SW480 (cell line): Measurements from ENCODE around the gene KLHDC9.
"Not testable (repeated sequence)": the region's sequence is repeated elsewhere in the genome, so short reads cannot be mapped to it uniquely, and the experiment has no call there.

Experiments used
- DNase-seq: peaks from one replicate; pipeline ENCODE4 v3.0.0-alpha.2; 2016; ENCODE audit warnings: low spot score

The KLHDC9 gene

DNA sequence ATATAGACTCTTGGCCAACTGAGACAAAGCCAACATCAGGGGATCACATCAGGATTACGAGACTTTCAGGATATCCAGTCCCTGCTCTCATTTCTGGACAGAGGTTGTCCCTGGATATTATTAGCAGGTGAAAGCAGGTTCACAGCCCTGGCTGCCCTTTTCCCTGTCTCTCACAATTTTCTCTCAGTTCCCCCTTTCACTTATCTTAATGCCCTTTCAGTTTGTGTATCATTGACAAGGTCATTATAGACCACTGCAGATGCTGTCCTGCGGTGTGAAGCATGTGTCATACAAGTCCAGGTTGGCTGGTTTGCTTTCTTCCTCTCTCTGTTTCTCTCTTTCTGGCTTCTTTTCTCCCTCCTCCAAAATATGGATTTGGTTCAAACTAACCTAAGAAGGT is 2.1 kb upstream of the KLHDC9 start:
- DNase-seq: no peak

DNA sequence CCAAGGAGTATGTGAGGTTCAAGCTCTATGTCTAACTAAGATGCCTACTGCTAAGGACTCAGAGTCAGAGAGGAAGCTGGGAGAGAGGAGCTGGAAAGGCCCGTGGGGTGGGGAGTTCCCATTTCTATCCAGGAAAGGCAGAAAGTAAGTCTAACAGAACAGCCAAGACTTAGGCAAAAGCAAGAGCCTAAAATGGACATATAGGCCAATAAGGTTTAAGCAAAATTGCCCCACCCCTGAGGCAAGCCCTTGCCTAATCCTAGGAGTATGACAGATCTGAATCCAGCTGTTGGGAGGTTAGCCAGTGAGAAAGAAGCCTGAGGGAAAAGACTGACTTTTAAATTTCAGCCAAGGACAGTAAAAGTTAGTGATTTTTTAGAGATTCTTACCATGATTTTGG is 1.6 kb upstream of the KLHDC9 start:
- DNase-seq: no peak

DNA sequence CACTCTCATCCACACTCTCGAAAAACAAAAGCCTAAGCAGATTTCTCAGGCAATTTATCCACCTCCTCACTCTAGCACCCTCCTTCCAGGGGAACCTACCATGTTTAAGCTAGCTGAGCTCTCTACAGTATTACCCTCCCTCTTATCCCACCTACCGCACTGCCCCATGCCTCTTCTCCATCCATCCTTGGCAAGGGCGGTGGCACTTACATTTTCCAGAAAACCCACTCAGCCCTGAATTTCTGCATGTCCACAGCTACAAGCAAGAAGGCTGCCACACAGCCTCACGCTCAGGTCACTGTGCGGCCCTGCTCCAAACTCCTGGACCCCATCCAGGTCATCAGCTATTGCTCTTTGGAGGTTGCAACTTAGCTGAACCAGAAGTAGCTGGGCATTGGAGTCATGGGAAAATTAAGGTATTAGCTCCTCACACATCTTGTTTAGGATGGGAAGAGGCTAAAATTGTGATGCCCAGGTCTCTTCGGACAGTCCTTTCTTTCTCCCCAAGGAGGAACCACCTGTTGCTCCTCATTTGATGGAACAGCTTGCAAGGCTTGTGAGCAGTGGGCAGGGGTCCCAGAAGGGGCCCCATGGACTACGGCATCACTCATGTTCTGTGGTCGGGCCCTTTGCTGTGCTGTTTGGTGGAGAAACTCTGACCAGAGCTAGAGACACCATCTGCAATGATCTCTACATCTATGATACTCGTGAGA is 1.1 kb downstream of the KLHDC9 start:
- no peak for DNase-seq

DNA sequence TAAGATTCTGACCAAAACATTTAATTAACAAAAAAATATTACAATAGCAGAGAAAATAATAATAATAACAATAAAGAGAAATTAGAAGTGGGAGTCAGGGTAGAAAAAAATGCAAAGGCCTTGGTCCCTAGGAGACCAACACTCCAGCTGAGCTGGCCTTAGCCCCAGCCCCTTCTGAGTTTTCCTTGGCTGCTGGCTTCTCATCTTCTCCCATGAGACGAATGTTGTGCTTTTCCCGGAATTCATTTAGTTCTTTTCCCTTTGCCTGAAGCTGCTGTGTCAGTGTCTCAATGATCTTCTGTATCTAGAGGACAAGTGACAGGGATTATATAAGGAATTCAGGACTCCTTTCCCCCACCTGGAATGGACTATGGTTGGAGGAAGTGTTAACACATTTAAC is 2.4 kb downstream of the KLHDC9 start:
- DNase-seq: no peak

DNA sequence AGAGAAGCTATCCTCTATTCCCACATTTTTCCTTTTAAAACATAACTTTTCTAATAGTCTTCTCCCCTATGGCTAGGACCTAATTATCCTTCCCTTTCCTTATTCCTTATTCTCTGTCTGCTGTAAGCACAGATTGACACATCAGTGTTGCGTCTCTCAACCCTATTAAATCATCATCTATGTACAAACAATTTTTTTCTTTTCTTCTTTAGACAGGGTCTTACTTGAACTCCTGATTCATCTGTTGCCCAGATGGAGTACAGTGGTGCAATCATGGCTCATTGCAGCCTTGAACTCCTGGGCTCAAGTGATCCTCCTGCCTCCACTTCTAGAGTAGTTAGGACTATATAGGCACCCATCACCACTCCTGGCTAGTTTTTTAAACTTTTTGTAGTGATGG is 8.3 kb downstream of the KLHDC9 start:
- no peak for DNase-seq

DNA sequence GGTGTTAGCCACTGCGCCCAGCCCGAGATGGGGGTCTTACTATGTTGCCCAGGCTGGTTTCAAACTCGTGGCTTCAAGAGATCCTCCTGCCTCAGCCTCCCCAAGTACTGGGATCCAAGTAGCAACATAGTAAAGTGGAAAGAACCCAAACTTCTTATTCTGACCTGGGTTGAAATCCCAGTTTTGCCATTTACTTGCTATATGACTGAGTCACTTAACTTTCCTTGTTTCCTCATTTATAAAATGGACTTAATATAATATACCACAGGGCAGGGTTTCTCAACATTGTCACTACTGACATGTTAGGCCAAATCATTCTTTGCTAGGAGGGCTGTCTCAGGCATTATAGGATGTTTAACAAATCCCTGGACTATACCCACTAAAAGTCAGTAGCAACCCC is 13.0 kb downstream of the KLHDC9 start:
- DNase-seq: no peak

DNA sequence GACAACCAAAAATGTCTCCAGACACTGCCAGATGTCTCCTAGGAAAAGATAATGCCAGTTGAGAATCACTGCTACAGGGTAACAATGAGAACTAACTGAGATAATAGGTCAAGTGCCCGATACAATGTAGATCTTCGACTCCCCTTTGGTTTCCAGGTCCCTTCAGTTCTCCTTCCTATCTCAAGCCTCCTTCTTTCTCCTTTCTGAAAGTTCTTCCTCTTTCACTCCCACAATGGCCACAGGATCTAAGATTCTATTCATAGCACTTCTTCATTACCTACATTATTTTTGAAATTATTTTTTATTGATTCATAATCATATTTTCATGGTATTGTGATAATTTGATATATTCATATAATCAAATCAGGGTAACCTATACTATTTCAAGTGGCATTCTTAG is 13.4 kb downstream of the KLHDC9 start:
- no peak for DNase-seq

DNA sequence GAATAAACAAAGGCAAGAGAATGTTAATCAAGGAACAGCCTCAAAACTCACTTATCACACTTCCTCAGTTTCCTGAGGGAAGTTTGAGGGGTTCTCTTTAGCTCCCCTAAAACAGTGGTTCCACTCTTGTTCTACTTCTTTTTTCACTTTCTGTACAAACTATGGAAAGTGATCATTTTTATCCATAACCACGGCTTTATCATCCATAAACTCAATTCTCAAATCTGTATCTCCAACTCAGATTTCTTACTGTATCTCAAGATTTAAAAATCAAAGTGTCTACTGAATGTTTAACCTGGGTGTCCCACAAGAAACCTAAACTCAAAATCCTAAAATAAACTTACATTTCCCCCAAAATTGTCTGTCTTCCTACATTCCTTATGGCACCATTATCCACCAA is 15.8 kb downstream of the KLHDC9 start:
- DNase-seq: no peak

DNA sequence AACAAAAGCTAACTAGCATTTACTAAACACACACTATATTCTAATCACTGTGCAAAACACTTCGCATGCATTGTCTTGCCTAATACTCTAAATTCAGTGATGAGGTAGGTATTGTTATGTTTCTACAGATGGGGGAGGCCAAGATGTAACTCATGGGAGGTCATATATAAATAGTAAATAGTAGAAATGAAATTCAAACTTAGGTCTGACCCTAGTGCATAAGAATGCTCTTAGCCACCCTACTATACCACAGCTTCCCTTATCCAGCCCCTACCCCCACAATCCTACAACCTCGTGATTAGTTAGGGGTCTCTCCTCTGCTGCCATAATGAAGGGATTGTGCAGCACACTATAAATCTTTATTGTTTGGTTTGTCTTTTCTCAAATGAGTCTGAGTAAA is 16.4 kb downstream of the KLHDC9 start:
- DNase-seq: no peak

DNA sequence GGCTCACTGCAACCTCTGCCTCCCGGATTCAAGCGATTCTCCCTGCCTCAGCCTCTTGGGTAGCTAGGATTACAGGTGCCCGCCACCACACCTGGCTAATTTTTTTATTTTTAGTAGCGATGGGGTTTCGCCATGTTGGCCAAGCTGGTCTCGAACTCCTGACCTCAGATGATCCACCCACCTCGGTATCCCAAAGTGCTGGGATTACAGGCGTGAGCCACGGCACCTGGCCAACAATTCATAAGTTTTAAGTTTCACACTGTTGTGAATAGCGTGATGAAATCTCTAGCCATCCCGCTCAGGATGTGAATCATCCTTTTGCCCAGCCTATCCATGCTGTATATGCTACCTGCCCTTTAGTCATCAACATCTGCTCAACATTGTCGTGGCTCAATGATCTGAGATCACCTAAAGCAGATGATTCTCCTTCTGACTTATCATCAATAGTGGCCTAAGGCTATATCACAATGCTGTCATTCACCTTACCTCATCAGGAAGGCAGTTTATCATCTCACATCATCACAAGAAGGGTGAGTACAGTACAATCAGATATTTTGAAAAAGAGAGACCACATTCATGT is 17.1 kb downstream of the KLHDC9 start:
- peak; percentile 93 for DNase-seq

DNA sequence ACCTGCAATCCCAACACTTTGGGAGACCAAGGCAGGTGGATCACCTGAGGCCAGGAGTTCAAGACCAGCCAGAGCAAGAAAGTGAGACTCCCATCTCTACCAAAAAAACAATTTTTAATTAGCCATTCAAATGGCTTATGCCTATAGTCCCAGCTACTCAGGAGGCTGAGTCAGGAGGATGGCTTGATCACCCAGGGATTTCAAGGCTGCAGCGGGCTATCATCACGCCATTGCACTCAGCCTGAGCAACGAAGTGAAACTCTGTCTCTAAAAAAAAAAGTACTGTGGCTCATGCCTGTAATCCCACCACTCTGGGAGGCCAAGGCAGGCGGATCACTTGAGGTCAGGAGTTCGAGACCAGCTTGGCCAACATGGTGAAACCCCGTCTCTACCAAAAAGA is 17.8 kb downstream of the KLHDC9 start:
- DNase-seq: not testable (repeated sequence)

DNA sequence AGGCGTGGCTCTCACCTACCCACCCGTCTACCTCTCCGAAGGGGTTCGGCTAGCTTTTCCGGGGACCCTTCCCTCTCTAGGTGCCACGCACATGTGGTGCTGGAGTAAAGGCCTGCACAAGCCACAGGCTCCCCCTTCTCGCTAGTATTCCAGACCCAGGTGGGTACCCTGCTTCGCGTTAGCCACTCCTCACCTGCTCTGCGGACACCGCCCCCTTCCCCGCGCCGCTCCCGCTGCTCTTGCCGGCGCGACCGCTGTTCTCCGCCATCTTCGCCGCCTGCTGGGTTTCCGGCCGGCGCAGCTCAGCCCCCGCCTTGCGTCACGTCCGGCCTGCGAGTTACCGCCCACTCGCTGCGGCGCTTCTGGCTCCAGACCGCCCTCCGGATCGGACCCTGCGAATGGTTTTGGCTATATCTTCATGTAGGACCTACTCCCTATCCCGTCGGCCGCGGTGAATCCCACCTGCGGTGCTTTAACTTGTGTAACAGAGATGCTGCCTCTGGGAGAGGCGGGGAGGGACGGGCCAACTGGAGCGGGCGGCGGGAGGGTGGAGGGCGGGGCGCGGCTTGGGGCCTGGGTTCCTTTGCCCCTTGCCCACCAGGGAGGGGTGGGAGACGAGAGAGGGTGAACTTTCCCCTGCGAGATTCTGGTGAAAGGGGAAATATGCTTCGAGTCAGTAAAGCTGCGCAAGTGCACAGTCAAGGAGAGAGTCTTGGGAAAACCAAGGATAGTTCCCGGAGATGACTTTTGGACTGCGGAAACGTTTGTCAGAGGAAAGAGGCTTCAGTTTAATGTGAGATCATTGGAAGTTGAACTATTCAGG is 19.8 kb downstream of the KLHDC9 start, which contains the start of the genes NIT1 and PFDN2:
Gene NIT1, plus strand, starts transcription at position 347 of the 823 bp plus-strand sequence. Its CDS starts 72 bp downstream, at position 419.
Gene PFDN2, minus strand, starts transcription at position 279 of the 823 bp plus-strand sequence. Its CDS starts 11 bp downstream, at position 268.
- peak; percentile 84 for DNase-seq

DNA sequence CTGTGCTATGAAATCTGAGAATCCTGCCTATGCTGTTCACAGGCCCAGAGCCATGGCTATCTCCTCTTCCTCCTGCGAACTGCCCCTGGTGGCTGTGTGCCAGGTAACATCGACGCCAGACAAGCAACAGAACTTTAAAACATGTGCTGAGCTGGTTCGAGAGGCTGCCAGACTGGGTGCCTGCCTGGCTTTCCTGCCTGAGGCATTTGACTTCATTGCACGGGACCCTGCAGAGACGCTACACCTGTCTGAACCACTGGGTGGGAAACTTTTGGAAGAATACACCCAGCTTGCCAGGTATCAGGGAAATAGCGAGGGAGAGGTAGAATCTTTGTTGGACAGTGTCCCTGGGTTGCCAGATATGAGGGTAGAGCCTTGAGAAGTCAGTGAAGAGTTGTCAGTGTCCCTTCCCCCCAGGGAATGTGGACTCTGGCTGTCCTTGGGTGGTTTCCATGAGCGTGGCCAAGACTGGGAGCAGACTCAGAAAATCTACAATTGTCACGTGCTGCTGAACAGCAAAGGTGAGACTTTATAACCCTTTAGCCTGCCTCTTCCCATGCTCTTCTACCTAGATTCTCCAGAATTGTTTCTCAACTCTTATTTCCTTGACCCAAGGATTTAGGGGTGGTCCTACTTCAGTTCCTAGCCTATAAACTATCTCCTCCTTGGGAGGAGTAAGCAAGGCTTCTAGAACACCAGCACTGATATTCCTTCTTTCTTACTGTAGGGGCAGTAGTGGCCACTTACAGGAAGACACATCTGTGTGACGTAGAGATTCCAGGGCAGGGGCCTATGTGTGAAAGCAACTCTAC is 21.1 kb downstream of the KLHDC9 start:
- peak; percentile 33 for DNase-seq

DNA sequence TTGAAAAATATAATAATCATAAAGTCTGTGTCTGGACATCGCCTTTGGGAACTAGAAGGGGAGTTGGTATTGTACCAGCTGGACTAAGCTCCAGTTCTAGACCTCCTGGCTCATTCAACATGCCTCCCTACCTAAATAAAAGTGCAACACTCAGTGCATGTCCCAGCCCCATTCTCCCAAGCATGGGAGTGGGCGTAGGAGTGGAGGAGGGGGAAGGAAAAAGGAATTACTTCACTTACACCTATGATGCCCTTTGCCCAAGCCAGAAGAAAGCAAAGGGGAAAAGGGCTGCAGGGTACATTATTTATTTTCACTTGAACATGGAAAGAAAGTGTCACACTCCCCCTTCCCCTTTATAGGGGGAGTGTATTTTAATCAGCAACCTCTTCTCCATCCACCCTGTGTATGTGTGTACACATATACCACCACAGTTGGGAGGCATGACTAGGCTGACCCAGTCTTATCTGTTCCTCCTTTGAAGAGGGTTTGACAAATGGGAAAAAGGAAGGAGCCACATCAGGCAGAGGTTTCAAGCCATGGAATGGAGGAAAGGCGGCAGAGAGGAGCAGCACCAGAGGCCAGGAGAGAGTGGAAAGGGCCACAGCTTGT is 23.0 kb downstream of the KLHDC9 start:
- no peak for DNase-seq

DNA sequence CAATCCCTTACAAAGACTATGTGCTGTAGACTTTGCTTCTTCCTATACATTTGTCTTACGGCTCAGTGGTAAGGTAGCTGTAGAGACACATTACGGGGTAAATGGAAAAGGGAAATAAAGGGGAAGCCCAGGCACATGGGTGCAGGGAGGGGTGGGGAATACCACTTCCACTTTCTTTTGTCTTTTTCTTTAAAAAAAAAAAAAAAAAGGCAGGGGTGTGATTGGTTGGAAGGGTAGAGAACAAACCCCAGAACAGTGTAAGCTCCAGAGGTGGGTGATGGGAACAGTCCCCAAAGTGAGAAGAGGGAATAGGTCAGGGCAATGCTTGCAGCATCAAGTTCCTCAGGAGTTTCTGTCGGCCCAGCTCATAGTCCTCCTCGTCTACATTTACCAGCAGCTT is 23.7 kb downstream of the KLHDC9 start:
- DNase-seq: no peak

DNA sequence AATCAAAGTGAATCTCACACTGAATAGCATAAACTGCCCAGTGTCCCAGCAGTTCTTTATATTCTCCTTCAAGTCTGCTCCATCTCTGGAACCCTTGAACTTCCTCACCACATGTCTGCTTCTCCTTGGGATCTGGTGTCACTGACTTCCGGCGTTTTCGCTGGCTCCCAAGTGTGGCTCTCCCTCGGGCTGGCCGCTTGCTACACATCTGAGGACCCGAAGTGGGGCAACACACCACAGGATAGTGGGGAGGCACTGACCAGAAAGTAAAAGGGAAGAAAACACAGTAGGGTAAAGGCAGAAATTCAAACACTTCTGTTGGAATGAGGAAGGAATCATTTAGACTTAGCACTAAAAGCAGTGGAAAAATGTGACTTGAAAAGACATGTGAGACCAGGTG is 24.8 kb downstream of the KLHDC9 start:
- no peak for DNase-seq

DNA sequence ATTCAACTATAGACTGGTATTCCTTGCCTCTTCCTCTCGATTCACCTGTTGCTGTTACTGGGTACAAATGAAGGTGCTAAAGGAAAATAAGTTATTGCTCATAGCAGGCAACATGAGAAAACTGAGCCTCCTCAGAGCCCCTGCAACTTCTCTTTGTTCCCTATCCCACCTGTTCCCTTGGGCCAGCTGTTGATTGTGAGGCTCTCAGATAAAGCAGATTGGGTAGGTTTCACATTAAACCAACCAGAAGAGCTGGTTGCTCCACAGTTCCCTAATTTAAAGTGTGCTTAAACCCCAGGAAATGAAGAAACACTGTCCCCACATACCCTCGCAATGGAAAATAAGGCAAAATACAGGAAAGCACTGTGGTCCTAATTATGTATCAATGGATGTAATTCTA is 29.5 kb downstream of the KLHDC9 start:
- no peak for DNase-seq

DNA sequence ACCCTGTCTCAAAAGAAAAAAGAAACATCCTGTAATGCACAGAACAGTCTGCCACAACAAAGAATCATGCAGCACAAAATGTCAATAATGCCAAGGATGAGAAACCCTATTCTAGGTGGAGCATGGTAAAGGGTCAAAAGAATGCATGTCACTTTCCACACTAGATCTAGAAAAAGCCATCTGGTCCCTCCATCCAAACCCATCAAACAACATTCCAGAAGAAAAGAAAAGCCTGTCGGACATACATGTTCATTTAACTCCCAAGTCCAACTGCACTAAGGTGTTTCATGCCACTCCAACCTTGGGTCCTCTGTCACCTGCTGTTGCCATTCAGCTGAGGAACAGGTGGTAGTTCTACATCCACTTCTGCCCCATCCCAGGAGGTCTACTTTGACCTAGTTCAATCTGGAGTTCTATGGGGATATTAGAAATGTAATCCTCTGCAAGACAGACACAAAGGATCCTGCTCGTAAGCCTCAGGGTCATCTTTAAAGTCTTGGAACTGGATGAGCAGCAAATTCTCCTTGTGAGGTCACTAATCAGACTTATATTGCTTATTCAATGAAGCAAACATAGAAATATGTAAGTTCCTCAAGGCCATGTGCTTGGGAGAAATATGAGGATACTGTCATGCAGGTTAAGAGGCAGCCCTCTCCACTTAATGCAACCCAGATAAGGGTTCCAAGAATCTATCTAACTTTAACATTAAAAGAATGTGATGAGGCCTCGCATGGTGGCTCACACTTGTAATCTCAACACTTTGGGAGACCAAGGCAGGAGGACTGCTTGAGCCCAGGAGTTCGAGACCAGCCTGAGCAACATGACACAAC is 30.6 kb downstream of the KLHDC9 start:
- DNase-seq: no peak

DNA sequence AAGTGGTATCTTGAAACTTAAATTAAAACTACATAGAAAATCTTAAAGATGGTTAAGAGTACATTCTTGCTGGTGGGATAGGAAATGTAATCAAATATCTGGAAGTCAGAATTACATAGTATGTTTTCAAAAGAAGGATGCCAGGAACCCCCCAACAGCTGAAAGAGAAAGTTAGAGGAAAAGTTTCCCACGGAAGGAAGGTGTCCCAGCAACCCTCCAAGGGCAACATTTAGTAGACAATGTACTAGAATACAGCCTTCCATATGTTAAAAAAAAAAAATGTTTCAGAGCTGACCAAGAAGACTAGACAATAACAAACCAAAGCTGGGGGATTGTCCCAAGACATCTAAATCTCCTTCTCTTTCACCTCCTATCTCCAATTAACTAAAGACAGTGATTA is 32.1 kb downstream of the KLHDC9 start:
- no peak for DNase-seq

DNA sequence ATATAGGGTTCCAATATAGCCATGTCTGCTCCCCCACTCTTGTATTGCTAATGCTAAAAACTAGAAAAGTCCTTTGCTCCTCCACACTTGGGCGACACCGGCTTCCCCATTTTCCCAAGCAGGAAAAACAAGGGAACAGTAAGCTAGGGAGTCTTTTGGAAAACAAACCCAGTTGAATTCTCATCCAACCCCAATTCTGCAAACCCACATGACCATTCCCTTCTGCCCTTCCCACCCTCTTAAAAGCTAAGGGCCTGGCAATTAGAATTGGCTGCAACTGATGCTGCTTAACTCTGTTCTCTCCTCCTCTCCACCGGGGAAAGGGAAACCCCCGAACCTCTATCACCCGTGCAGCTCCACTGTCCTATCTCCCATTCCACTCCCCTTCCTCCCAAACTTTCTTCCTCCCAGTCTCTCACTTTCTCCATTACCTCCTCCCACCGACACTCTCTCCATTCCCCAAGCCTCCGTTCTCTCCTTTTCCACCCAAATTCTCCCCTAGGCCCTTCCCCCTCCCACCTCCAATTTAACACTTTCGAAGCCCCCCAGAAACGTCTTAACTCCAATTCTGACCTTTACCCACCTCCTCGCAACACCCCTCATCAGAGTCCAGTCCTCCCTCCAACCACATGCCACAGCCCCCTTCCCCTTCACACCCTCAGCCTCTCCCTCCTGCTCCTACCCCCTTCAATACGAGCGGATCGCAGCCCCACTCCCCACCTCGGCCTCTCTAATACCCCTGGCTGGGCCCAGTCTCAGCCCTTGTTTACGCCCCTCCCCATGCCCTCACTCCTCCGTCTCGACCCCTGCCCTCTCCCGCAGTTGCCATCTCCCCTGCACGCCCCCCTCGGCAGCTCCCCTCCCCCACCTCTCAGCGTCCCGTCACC is 33.6 kb downstream of the KLHDC9 start:
- no peak for DNase-seq
